MM.1S (cell line): ENCODE results near the gene GUCA2B.

Source experiments
- EZH2 ChIP-seq: fragments of 300-600 bp; sonication (generic); optimal IDR thresholded peaks from 2 replicates; pipeline ENCODE3; 2017; ENCODE audit warnings: low read depth, mild to moderate bottlenecking, antibody characterized with exemption, low read length, mixed read lengths
- EZH2phosphoT487 ChIP-seq: fragments of 300-600 bp; sonication (generic); IDR thresholded peaks from 2 replicates; pipeline ENCODE4 v1.6.1; 2018; ENCODE audit warnings: antibody characterized with exemption, low read length

DNA sequence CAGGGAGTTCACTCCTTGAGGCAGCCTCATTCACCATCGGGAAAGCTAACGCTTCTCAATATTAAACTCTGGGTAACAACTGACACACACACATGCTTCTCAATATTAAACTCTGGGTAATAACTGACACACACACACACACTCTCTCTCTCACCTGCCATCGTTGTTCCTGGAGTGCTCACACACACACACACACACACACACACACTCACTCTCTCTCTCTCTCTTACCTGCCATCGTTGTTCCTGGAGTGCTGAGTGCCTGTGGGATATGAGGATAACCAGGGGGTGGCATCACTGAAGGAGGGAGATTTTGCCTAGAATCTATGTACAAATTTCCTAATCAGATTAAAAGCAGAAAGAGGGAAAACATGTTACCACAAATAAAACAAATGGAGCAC is 28.5 kb downstream of the GUCA2B start:
- TF ChIP-seq EZH2phosphoT487 (no peak), EZH2 (no peak)
